ENCODE data around the gene PYGB.

PYGB gene

DNA sequence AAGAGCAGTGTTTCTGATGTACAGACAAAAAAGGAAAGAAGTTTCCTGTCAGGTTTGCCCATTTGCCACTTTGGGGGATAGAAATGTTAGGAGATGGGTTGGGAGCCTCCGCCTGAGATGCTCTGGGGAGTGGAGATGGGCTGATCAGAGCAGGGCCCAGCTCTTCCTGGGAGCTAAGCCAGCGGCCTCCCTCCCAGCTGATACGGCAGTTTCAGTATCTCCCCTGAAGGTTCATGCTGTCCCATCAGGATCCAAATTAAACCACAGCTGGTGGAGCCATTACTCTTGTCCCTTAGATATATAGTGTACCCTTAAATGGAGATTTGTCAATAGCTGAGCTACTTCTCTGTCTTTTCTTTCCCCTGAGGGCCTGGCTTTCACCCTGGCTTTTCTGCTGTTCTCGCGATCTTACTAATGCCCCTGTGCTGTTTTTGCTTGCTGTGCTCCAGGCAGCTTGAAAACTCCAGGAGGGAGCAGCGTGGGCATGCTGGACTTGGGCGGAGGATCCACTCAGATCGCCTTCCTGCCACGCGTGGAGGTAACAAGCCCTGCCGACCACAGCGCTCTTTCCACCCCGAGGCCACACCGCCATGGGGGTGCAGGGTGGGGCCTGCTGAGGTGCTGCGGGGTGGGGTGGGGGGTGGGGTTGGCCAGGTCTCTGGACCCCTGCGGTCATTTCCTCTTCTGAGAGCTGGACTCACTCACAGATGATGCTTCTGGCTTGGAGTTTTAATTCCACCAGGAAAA, 31.5 kb upstream of the PYGB start:
- DNase-seq (ENCODE audit: low spot score) = no peak

DNA sequence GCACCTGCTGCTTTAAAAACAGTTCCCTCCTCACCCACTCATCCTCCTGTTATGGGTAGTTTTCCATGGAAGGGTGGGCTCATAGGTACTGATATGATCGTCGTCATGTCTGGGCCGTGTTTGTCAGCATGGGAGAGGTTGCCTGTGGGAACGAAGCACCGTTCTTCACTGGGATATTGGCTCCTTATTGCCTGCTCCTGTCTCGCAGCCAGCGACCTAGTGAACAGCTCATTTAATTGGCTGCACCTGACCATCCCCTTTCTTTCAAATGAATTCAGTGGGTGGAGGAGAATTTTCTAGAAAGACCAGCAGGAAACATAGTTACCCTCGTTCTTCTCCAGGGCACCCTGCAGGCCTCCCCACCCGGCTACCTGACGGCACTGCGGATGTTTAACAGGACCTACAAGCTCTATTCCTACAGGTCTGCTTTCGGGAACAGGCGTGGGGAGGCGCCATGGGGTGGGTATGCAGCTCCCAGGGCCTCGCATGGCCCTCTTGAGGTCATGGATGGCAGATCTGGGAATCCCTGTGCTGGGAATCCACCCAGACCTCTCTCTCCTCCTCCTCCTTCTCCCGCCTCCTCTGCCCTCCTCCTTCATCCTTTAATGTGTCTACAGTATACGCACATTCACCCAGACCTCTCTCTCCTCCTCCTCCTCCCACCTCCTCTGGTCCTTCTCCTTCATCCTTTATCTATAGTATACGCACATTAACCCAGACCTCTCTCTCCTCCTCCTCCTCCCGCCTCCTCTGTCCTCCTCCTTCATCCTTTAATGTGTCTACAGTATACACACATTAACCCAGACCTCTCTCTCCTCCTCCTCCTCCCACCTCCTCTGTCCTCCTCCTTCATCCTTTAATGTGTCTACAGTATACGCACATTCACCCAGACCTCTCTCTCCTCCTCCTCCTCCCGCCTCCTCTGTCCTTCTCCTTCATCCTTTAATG, 30.4 kb upstream of the PYGB start:
- DNase-seq (ENCODE audit: low spot score) = no peak

DNA sequence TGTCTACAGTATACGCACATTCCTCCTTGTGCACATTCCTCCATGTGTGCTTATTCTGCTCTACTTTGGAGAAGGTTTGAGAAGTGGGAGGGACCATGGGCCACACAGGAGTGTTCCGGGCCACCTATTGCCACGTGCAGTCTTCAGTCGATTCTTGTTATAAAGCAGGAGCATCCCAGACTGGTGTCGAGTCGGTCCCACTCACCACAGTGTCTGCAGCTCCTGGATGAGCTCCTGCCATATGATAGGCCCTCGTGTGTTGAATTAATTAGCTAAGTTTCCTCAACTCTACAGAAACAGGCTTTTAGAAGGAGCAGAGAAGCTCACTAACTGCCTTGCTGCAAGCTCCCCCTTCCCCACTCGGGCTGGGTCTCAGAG, 29.8 kb upstream of the PYGB start:
- no peak for DNase-seq (ENCODE audit: low spot score)

DNA sequence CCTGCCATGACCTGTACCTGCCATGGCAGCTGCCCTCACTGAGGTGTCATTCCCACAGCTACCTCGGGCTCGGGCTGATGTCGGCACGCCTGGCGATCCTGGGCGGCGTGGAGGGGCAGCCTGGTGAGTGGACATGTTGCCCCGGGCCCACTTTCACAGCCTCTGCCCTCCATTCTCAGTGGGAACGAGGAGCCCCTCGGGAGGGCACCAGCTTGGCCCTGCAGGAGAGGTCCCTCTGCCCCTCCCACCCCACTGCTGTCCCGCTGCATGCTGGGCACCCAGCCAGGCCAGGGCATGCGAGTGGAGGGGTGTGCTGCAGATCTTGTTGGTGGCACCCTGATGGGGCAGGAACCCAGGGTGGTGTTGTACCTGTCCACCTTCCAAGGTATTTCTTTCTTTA, 29.4 kb upstream of the PYGB start:
- DNase-seq (ENCODE audit: low spot score) = no peak

DNA sequence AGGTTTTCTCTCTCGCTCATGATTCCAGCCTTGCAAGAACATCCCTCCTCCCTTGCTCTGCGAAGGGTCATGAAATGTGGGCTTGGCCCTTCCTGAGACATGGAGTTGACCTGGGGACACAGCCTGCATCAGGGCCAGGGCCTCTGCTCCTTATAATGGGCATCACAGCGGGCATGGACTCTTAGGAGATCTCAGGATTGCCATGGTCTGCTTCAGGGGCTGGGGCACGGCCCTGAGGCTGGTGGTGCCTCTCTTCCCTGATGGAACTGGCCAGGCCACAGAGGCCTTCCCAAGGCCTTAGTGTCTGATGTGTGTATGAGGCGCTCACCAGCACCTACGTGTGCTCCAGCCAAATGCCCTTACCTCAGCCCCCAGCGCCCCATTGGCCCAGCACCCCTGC, 28.5 kb upstream of the PYGB start:
- no peak for DNase-seq (ENCODE audit: low spot score)

DNA sequence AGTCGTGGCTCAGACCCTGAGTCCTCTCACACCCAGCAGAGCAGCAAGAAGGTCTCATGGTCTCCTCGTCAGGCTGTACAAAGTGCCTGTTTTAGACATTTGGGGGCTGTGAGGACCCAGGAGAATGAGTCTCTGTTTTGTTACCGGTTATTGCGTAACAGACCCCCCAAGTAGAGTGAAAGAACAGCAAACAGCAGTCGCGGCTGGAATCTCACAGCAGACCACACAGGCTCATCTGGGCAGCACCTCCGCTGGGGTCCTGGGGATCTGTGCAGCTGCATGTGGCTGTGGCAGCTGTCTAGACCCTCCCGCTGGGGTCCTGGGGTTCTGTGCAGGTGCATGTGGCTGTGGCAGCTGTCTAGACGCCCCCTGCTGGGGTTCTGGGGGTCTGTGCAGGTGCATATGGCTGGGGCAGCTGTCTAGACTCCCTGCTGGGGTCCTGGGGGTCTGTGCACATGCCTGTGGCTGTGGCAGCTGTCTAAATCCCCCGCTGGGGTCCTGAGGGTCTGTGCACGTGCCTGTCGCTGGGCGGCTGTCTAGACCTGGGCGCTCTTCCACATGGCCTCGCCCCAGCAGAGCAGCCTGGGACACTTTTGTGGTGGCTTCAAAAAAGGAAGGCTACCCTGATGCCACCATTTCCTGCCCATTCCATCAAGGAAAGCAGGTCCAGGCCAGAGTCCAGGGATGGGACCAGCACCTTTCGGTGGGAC, 27.7 kb upstream of the PYGB start:
- peak; percentile 54 for DNase-seq (ENCODE audit: low spot score)

DNA sequence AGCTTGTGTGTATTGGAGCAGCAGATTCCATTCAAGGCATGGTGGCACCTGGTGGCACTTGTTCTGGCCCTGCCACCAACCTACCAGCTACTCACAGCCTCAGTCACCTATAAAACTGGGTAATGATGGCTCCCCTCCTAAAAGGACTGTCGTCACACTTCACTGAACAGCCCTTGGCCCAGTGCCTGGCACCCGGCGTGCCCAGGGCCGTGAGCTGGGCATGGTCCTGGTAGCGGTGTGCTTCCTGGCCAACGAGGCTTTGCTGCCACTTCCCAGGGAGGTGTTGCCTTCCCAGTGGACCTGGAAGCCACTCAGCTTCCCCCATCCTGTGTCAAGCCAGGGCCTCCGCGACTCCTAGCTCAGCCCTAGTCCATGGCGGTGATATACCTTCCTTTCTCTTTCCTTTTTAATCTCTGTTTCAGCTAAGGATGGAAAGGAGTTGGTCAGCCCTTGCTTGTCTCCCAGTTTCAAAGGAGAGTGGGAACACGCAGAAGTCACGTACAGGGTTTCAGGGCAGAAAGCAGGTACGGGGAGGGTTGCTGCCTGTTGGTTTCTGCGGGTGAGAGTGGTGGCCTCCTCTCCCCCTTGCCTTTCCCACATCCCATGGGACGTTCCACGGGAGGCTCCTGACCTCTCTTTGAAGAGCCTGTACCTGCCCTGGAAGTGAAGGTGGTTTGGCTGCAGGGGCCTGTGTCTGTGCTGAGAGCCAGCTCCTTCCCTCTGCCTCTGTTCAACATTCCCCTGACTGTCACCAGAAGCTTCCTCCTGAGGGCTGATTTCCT, 26.9 kb upstream of the PYGB start:
- no peak for DNase-seq (ENCODE audit: low spot score)

DNA sequence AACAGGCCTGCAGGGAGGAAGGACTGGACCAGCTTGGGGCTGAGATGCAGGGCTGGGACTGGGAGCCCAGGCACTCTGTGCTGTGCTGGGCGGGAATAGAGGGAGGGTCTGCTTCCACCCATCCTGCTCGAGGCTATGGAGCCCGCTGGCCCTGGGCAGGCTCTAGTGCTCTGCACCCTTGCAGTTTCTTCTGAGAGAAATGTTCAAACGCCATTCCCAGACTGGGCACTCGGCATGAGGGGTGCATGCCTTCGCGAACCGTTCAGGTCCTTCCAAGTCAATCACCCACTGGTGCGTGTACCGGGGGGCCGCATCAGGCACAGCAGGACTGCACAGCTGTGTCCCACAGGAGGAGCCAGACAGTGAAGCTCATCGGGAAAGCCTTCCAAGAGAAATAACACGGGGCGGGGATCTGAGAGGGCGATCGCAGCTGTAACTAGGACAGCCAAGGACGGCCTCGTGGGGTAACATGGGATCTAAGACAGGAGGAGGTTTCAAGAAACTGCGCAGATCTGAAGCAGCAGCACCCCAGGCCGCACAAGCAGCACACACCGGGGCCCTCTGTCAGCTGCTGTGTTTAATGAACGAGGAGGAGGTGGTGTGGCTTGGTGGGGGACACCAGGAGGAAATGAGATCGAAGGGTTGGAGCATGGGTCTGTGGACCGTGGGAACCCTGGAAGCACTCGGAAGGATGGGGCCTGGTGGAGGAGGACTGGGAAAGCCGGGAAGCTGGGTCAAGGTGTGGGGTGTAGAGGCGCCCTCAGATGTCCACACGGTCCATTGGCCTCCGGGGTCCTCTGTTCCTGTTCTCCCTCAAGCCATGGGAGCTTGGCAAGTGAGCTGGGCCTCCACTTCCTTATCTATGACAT, 26.1 kb upstream of the PYGB start:
- no peak for DNase-seq (ENCODE audit: low spot score)

DNA sequence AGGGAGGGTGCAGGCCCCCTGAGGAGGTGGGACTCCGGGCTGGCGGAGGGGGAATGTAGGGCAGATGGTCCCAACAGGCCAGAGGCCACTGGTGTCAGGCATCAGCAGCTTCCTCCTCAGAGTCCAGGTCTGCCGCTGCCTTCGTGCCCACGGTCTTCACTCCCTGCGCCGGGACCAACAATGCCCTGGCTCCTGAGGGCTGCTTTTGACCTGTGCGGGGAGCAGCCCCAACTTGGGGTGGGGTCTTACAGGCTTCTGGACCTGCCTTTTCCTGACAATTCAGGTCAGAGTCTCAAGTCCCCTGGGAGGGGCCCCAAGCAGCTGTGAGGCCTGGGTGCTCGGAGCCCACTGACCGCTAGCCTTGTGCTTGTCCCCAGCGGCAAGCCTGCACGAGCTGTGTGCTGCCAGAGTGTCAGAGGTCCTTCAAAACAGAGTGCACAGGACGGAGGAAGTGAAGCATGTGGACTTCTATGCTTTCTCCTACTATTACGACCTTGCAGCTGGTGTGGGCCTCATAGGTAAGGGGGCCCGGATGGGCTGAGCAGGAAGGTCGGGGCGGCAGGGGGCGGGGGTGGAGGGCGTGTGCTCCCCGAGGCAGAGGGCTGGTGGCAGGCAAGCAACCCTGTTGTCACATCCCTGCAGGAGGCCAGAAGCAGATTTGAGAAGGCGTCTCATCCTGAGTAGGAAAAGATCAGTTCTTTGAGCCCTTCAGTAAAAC, 25.3 kb upstream of the PYGB start:
- DNase-seq (ENCODE audit: low spot score) = no peak

DNA sequence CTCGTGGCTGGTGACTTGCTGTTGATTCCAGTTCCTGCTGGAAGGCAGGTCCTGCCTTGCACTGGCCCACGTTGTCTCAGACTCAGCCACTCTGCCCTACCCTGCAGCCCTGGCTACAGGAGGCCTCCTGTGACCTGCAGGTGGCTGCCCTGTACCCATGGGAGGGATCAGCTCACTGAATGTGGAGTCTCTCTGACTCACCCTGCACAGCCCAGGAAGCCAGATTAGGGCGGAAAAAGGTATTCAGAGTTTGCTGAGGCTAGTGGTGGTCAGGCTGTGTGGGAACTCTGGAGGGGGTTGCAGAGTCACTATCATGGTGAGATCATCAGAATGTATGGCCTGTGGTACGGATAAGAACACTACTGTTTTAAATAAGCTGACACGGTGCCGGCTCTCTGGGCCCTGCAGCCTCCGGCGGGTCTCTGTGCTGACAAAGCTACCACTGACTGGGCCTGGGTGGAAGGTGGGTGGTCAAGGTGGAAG, 24.7 kb upstream of the PYGB start:
- DNase-seq (ENCODE audit: low spot score) = peak; percentile 38

DNA sequence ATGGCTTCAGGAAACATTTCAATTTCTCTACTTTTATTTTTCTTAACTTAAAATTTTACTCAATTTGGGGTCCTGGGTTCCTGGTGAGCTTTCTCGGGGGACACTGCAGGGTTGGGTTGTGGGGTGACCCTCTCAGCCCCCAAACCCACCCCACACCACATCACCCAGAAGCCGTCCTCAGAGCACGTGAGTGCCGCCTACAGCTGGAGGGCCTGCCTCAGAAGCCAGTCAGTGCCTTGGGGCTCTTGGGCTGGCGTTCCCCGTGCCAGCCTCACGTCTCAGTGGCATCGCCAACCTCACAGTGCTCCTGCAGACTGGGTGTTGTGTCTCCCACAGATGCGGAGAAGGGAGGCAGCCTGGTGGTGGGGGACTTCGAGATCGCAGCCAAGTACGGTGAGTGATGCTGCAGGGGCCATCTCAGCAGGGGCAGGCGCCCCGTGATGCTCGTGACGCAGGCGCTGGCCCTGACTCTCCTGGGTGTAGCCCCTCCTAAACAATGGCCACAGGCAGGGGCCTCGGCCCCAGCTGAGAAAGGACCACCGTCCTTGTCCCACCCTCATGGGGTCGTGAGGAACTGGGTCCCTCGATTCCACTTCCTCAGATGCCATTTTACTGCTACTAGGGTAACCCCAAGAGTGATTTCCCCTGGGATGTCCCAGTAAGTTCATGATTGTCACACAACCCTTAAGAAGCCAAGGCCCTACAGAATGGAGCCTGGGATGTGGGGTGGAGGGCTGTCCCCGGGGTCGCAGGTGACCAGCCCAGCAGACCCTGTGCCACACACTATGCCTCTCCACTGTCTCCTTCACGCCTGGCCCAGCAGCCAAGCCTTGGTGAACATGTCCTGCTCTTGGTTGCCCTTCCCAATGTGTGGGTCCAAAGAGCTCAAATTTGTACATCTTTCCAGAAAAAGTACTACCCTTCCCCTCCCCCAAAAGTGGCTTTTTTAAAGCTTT, 23.8 kb upstream of the PYGB start:
- DNase-seq (ENCODE audit: low spot score) = no peak

DNA sequence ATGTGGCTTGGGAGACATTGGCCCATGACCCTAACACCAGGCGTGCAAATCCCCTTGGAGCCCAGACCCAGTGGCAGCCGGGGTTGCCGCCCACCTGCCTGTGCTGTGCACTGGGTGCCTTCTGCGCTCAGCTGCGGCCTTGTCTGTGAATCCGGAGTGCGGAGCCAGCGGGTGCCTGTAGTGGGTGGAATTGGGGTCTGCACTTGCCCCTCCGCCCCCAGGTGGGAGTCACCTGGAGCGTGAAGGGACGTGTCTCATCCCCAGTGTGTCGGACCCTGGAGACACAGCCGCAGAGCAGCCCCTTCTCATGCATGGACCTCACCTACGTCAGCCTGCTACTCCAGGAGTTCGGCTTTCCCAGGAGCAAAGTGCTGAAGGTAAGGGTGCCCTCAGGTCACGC, 22.9 kb upstream of the PYGB start:
- no peak for DNase-seq (ENCODE audit: low spot score)

DNA sequence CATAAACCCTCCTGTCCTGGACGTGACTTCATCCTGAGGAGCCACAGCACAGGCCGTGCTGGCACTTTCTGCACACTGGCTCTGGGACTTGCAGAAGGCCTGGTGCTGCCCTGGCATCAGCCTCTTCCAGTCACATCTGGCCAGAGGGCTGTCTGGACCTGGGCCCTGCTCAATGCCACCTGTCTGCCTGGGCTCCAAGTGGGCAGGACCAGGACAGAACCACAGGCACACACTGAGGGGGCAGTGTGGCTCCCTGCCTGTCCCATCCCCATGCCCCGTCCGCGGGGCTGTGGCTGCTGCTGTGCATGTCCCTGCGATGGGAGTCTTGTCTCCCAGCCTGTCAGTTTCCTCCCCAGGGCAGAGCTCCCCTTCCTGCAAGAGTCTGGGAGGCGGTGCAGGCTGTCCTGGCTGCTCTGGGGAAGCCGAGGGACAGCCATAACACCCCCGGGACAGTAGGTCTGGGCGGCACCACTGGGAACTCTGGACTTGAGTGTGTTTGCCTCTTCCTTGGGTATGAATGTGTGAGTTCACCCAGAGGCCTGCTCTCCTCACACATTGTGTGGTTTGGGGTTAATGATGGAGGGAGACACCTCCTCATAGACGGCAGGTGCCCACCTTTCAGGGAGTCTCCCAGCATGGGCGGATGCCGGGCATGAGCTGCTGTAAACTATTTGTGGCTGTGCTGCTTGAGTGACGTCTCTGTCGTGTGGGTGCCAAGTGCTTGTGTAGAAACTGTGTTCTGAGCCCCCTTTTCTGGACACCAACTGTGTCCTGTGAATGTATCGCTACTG, 22.0 kb upstream of the PYGB start:
- no peak for DNase-seq (ENCODE audit: low spot score)

DNA sequence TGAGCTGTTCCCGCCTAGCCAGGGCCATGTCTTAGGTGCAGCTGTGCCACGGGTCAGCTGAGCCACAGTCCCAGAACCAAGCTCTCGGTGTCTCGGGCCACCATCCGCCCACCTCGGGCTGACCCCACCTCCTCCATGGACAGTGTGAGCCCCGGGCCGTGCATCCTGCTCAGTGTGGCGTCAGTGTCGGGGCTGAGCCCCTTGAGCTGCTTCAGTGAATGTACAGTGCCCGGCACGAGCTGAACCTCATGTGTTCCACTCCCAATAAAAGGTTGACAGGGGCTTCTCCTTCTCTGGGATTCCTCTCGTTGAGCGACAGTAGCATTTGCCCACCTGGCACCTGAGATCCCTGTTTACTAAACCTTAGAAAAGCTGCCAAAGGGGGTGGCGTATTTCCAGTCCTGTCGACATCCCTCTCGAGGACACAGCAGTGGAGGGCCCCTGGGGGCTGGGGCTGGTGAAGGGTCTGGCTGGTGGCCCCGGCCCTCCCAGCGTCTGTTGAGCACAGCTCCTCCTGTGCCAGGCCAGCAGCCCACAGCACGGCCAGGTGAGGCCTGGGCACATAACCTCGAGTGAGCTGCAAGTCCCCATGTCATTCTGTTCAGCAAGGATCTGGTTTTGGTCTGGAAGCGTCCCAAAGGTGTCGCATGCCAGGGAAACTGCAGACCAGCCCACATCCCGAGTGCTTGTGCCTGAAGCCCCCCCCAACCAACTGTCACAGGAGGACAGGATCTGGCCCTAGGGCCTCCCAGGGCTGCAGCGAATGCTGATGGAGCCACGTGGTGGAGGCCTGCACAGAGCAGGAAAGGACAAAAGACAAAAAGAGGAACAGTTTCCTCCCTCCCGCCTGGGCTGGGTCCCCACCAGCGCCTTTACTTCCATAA, 21.2 kb upstream of the PYGB start:
- DNase-seq (ENCODE audit: low spot score) = no peak

DNA sequence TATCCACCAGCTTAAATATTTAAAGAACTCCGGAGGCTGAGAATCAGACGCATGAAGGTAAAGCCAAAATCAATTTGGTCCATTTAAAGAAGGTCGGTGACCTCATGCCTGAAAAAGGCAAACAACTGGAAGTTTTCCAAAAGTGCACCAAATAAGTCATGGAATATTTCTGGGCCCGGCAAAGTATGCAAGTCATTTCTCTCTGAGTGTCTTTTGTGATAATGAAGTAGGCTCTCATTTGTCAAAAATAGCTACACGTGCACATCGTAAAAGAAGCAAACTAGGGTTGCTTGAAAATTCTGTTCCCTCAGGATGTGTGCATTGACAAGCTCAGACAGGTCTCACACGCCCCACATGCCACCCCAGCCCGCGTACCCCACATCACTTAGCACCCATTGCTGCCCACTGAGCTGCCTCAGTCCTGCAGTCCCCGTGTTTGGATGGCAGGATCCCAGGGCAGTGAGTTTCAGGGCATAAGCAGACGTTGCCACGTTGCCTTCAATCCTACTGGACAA, 20.5 kb upstream of the PYGB start:
- no peak for DNase-seq (ENCODE audit: low spot score)

DNA sequence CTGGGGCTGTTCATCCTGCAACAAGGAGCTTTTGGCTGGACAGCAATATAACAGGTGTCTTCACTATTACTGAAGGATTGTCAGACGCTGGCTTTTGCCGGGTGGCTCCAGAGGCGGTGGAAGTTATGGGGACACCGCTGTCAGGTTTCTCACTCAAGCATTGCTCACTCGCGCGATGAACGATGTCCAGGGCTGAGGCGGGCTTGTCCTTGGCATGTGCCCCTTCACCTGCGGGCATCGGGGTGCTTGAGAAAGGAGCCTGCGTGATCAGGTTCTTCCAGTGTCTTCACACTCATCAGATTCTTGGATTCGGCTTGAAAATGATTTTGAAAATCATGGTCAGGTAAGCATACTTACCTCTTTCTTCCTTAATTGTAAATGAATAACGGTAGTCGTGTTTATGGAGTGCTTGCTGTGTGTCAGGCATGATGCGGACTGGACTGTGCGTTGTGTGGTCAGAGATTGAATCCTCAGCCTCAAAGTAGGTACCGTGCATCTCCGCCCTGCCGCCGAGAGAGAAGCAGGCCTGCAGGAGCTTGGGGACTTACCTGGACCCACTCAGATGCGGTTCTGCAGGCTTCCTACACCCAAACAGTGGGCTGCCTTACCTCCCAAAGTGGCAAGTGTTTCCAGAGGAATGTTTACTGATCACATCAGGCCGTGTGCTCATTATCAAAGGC, 18.3 kb upstream of the PYGB start:
- no peak for DNase-seq (ENCODE audit: low spot score)
